ENCODE measurements around the gene PTPN21.
A peak's percentile ranks its signal among the peaks of the same experiment; 100 is the strongest.
"Not testable (repeated sequence)": the region's sequence is repeated elsewhere in the genome, so short reads cannot be mapped to it uniquely, and the experiment has no call there.

Gene PTPN21

GRCh38 chr14:88533064-88533602 lies 21.7 kb downstream of the PTPN21 start:
- no peak for DNase-seq (ENCODE audit: low read depth)
- H3K4me3 ChIP-seq (ENCODE audit: low read length), result no peak overlapping the region
- TF ChIP-seq CTCF (conservative IDR thresholded peaks at IDR 0.05; ENCODE audit: low read depth, low read length), result no peak

- DNase-seq (ENCODE audit: low read depth); H3K4me3 ChIP-seq (ENCODE audit: low read length): not testable (repeated sequence)
These were observed 24.9 kb downstream of the PTPN21 start for GRCh38 chr14:88529889-88530288.

- no peak for DNase-seq (ENCODE audit: low read depth)
- no peak for TF ChIP-seq CTCF (conservative IDR thresholded peaks at IDR 0.05; ENCODE audit: low read depth, low read length)
These were observed 32.4 kb downstream of the PTPN21 start for GRCh38 chr14:88522393-88522792.

GRCh38 chr14:88521818-88522217 lies 33.0 kb downstream of the PTPN21 start:
- no peak for DNase-seq (ENCODE audit: low read depth)
- no peak for TF ChIP-seq CTCF (conservative IDR thresholded peaks at IDR 0.05; ENCODE audit: low read depth, low read length)
- no peak overlapping the region for H3K4me3 ChIP-seq (ENCODE audit: low read length)

More at GRCh38 chr14:88522393-88522792, 32.4 kb downstream of the PTPN21 start:
- no peak overlapping the region for H3K4me3 ChIP-seq (ENCODE audit: low read length)

GRCh38 chr14:88519907-88520306 lies 34.9 kb downstream of the PTPN21 start:
- TF ChIP-seq CTCF (conservative IDR thresholded peaks at IDR 0.05; ENCODE audit: low read depth, low read length), result no peak
- no peak overlapping the region for H3K4me3 ChIP-seq (ENCODE audit: low read length)
- no peak for DNase-seq (ENCODE audit: low read depth)

- peak; percentile 13 for DNase-seq (ENCODE audit: low read depth)
- TF ChIP-seq CTCF (conservative IDR thresholded peaks at IDR 0.05; ENCODE audit: low read depth, low read length), result no peak
- H3K4me3 ChIP-seq (ENCODE audit: low read length), result no peak overlapping the region
These were observed 36.0 kb downstream of the PTPN21 start for GRCh38 chr14:88518592-88519512.

GRCh38 chr14:88516861-88517357 lies 37.9 kb downstream of the PTPN21 start:
- no peak for DNase-seq (ENCODE audit: low read depth)
- TF ChIP-seq CTCF (conservative IDR thresholded peaks at IDR 0.05; ENCODE audit: low read depth, low read length), result no peak
- no peak overlapping the region for H3K4me3 ChIP-seq (ENCODE audit: low read length)

Measured in retinal pigment epithelial cell (primary cell).